ENCODE results near the gene PKIB. TPM values are rescaled to one million over a fixed set of nuclear protein-coding genes. Genes with fewer than 3 reads are reported as not detected.

Gene PKIB, protein sequence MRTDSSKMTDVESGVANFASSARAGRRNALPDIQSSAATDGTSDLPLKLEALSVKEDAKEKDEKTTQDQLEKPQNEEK
- total RNA-seq (1 to 10 TPM; 1.8 to 2.5 TPM), polyA plus RNA-seq (10 to 100 TPM in 1 of 2 donors, 1 to 10 TPM in 1; 1.4 to 14.4 TPM)
- long read RNA-seq, donor 1, partial matches to known transcripts: 0 of 1 reads
- long read RNA-seq, donor 1, other reads (novel, unspliced or antisense): 0 of 1 reads
- long read RNA-seq, donor 2: 0 reads

DNA sequence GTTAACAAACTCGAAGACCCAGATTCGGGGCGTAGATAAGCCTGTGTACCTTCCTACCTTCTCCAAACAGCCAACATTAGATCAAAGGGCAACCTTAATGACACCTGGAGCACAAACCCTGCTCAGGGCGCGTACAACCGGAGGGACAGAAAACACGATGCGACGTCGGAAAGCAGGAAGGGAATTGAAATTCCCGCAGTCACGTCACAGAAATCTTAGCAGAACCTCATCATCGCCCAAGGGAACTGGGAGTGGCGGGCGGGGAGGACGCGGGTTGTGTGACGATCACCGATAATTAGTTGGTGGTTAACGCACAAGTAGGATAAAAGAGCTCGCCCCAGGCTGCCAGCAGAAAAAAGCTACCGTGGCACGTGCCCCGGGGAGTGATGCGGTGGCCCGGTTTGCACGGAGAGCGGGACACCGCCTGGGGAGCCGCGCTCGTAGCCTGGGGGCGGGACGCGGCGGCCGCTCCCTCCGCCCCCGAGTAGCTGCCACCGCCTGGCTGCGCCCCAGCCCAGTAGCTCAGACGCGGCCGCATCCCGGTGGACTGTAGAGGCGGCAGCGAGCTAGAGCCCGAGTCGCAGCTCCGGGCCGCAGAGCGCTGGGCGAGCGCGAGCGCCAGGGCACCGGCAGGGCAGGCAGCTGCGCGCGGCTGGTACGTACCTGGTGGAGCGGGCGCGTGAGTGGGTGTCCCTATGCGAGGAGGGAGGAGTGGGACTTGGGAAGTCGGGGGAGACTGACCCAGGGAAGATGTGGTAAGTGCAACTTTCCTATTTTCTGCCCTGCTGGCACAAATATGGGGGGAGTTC is at the start of gene PKIB:
Gene PKIB, plus strand, starts transcription at position 525 of the 809 bp plus-strand sequence. CDS start 107,390 bp downstream, outside the sequence.
- Histone ChIP-seq H3K4me1 (ENCODE audit: control insufficient read depth in 1 of 2, insufficient read depth in 2 of 2, low read length in 2 of 2) (no peaks in the 10 kb centered on the region), H3K36me3 (ENCODE audit: control insufficient read depth in 1 of 2, insufficient read depth in 2 of 2, low read length in 1 of 2) (no peaks in the 10 kb centered on the region), H3K27me3 (ENCODE audit: control insufficient read depth in 1 of 2, insufficient read depth in 2 of 2, low read length in 1 of 2) (no peaks in the 10 kb centered on the region), H3K4me3 (ENCODE audit: low read length in 2 of 2) (peak within 1 kb of the TSS; percentile 20 to 27), H3K9me3 (ENCODE audit: control insufficient read depth, low read length) (no peaks in the 10 kb centered on the region), H3K27ac (ENCODE audit: low read depth in 1 of 2, low read length in 2 of 2) (no peak within 1 kb of the TSS)
- 3% methylated on average over 63 to 66 of the region's 66 CpGs for WGBS, 2 donors
- DNase-seq (peak; percentile 79 to 87), ATAC-seq (ENCODE audit: low FRiP score) (peak; percentile 88)
- intact Hi-C loops (cut with DNase I): no loop called here

DNA sequence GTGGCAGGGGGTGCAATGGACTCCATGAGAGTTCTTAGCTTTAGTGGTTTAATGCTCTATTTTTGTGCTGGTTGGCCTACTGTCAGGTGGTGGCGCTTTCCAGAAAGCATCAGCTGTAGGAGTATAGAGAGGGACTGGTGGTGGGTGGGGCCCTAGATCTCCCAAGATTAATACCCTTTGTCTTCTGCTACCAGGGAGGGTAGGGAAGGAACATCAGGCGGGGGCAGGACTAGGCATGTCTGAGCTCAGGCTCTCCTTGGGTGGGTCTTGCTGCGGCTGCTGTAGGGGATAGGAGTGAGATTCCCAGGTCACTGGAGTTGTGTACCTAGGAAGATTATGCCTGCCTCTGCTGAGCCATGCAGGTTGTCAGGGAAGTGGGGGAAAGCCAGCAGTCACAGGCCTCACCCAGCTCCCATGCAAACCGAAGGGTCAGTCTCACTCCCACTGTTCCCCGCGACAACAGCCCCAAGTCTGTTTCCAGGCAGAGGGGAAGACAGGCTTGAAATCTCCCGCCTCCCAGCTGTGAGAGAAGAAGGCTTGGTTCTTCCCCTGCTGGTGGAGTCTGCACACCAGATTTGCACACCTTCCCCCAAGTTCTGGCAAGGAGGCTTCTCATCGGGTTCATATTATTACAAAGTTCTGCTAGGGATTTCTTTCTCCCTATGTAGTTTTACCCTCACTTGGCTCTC is 46.7 kb upstream of the PKIB start:
- H3K27ac ChIP-seq (ENCODE audit: low read depth in 1 of 2, low read length in 2 of 2): no peak overlapping the region
- ATAC-seq (ENCODE audit: low FRiP score): no peak
- no peaks in the 10 kb centered on the region for H3K4me1 ChIP-seq (ENCODE audit: control insufficient read depth in 1 of 2, insufficient read depth in 2 of 2, low read length in 2 of 2)
- H3K9me3 ChIP-seq (ENCODE audit: control insufficient read depth, low read length): peaks cover 8% of the 10 kb centered on the region
- DNase-seq: no peak
- no peak overlapping the region for H3K4me3 ChIP-seq (ENCODE audit: low read length in 2 of 2)
- intact Hi-C loops (cut with DNase I): no loop called here
- H3K36me3 ChIP-seq (ENCODE audit: control insufficient read depth in 1 of 2, insufficient read depth in 2 of 2, low read length in 1 of 2): no peaks in the 10 kb centered on the region
- H3K27me3 ChIP-seq (ENCODE audit: control insufficient read depth in 1 of 2, insufficient read depth in 2 of 2, low read length in 1 of 2): no peaks in the 10 kb centered on the region
- 87 to 90% methylated on average over 8 of the region's 8 CpGs for WGBS, 2 donors

GRCh38 chr6:122564230-122564629 is 46.0 kb upstream of the PKIB start:
- H3K36me3 ChIP-seq (ENCODE audit: control insufficient read depth in 1 of 2, insufficient read depth in 2 of 2, low read length in 1 of 2): no peaks in the 10 kb centered on the region
- H3K27ac ChIP-seq (ENCODE audit: low read depth in 1 of 2, low read length in 2 of 2): no peak overlapping the region
- intact Hi-C loops (cut with DNase I): no loop called here
- H3K4me3 ChIP-seq (ENCODE audit: low read length in 2 of 2): no peak overlapping the region
- no peak for ATAC-seq (ENCODE audit: low FRiP score)
- no peaks in the 10 kb centered on the region for H3K27me3 ChIP-seq (ENCODE audit: control insufficient read depth in 1 of 2, insufficient read depth in 2 of 2, low read length in 1 of 2)
- no peak for DNase-seq
- H3K4me1 ChIP-seq (ENCODE audit: control insufficient read depth in 1 of 2, insufficient read depth in 2 of 2, low read length in 2 of 2): no peaks in the 10 kb centered on the region
- peaks cover 12% of the 10 kb centered on the region for H3K9me3 ChIP-seq (ENCODE audit: control insufficient read depth, low read length)
- WGBS, 2 donors: 80 to 86% methylated on average over 3 of the region's 3 CpGs

GRCh38 chr6:122565708-122566107 is 44.5 kb upstream of the PKIB start:
- Histone ChIP-seq H3K27me3 (ENCODE audit: control insufficient read depth in 1 of 2, insufficient read depth in 2 of 2, low read length in 1 of 2) (no peaks in the 10 kb centered on the region), H3K27ac (ENCODE audit: low read depth in 1 of 2, low read length in 2 of 2) (no peak overlapping the region), H3K4me1 (ENCODE audit: control insufficient read depth in 1 of 2, insufficient read depth in 2 of 2, low read length in 2 of 2) (no peaks in the 10 kb centered on the region), H3K9me3 (ENCODE audit: control insufficient read depth, low read length) (peaks cover 14% of the 10 kb centered on the region), H3K36me3 (ENCODE audit: control insufficient read depth in 1 of 2, insufficient read depth in 2 of 2, low read length in 1 of 2) (no peaks in the 10 kb centered on the region), H3K4me3 (ENCODE audit: low read length in 2 of 2) (no peak overlapping the region)
- ATAC-seq (ENCODE audit: low FRiP score) (no peak), DNase-seq (no peak)
- intact Hi-C loops (cut with DNase I): no loop called here

DNA sequence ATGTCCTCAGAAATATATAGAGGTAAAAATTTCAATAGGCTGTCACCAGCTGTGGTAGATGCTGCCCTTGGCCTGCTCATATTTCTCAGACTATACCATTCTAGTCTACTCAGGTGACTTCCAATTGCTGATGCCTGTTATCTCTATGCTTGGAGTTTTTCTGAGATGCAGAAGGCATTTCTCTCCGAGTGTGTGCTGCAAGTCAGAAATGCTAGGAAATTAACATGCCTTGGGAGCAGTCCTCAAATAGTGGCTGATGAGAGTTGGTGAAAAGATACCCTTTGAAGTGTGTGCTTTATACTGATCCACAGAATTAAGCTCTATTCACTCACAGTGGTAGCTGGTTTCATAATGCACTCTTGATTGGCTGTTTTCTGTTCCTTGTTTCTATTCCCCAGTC is 43.2 kb upstream of the PKIB start:
- no peaks in the 10 kb centered on the region for H3K27me3 ChIP-seq (ENCODE audit: control insufficient read depth in 1 of 2, insufficient read depth in 2 of 2, low read length in 1 of 2)
- 66 to 70% methylated on average over 1 of the region's 1 CpG for WGBS, 2 donors
- no peak overlapping the region for H3K27ac ChIP-seq (ENCODE audit: low read depth in 1 of 2, low read length in 2 of 2)
- intact Hi-C loops (cut with DNase I): no loop called here
- H3K36me3 ChIP-seq (ENCODE audit: control insufficient read depth in 1 of 2, insufficient read depth in 2 of 2, low read length in 1 of 2): no peaks in the 10 kb centered on the region
- DNase-seq (no peak), ATAC-seq (ENCODE audit: low FRiP score) (no peak)
- peaks cover 14% of the 10 kb centered on the region for H3K9me3 ChIP-seq (ENCODE audit: control insufficient read depth, low read length)
- H3K4me3 ChIP-seq (ENCODE audit: low read length in 2 of 2): no peak overlapping the region
- no peaks in the 10 kb centered on the region for H3K4me1 ChIP-seq (ENCODE audit: control insufficient read depth in 1 of 2, insufficient read depth in 2 of 2, low read length in 2 of 2)

GRCh38 chr6:122568350-122568749 is 41.9 kb upstream of the PKIB start:
- Histone ChIP-seq H3K27ac (ENCODE audit: low read depth in 1 of 2, low read length in 2 of 2) (no peak overlapping the region), H3K27me3 (ENCODE audit: control insufficient read depth in 1 of 2, insufficient read depth in 2 of 2, low read length in 1 of 2) (no peaks in the 10 kb centered on the region), H3K4me3 (ENCODE audit: low read length in 2 of 2) (no peak overlapping the region), H3K36me3 (ENCODE audit: control insufficient read depth in 1 of 2, insufficient read depth in 2 of 2, low read length in 1 of 2) (no peaks in the 10 kb centered on the region), H3K4me1 (ENCODE audit: control insufficient read depth in 1 of 2, insufficient read depth in 2 of 2, low read length in 2 of 2) (no peaks in the 10 kb centered on the region), H3K9me3 (ENCODE audit: control insufficient read depth, low read length) (peaks cover 12% of the 10 kb centered on the region)
- DNase-seq (no peak), ATAC-seq (ENCODE audit: low FRiP score) (no peak)
- intact Hi-C loops (cut with DNase I): no loop called here

GRCh38 chr6:122568797-122569221 is 41.4 kb upstream of the PKIB start:
- no peak for DNase-seq
- Histone ChIP-seq H3K4me3 (ENCODE audit: low read length in 2 of 2) (no peak overlapping the region), H3K36me3 (ENCODE audit: control insufficient read depth in 1 of 2, insufficient read depth in 2 of 2, low read length in 1 of 2) (no peaks in the 10 kb centered on the region), H3K9me3 (ENCODE audit: control insufficient read depth, low read length) (peaks cover 8% of the 10 kb centered on the region), H3K27me3 (ENCODE audit: control insufficient read depth in 1 of 2, insufficient read depth in 2 of 2, low read length in 1 of 2) (no peaks in the 10 kb centered on the region), H3K27ac (ENCODE audit: low read depth in 1 of 2, low read length in 2 of 2) (no peak overlapping the region), H3K4me1 (ENCODE audit: control insufficient read depth in 1 of 2, insufficient read depth in 2 of 2, low read length in 2 of 2) (no peaks in the 10 kb centered on the region)
- 59 to 63% methylated on average over 3 of the region's 3 CpGs for WGBS, 2 donors
- intact Hi-C loops (cut with DNase I): no loop called here
- ATAC-seq (ENCODE audit: low FRiP score): no peak

DNA sequence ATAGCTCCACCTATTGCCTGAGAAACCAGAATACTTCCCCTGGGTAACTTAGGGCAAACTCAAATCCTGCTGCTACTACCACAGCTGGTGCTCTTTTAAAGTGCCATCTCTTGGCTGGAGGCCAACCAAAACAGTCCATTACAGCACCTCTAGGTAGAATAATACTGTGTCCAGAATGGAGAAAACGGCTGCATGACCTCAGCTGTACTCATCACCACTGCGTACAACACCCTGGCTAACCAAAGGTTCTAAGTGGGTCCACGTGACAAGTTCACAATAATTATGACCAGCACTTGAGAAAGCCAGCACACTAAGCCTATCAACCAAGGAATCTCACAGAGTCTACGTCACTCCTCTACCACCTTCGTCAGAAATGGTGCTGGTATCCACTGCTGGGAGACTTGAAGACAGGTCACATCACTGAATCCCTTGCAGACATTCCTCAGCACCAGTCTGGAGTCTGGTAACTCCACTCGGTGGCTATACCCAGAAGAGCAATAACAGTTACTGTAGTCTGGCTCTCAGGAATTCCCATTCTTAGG is 40.9 kb upstream of the PKIB start:
- no peaks in the 10 kb centered on the region for H3K36me3 ChIP-seq (ENCODE audit: control insufficient read depth in 1 of 2, insufficient read depth in 2 of 2, low read length in 1 of 2)
- DNase-seq: no peak
- no peaks in the 10 kb centered on the region for H3K4me1 ChIP-seq (ENCODE audit: control insufficient read depth in 1 of 2, insufficient read depth in 2 of 2, low read length in 2 of 2)
- H3K4me3 ChIP-seq (ENCODE audit: low read length in 2 of 2): no peak overlapping the region
- intact Hi-C loops (cut with DNase I): no loop called here
- H3K27ac ChIP-seq (ENCODE audit: low read depth in 1 of 2, low read length in 2 of 2): no peak overlapping the region
- WGBS, 2 donors: 73 to 81% methylated on average over 6 of the region's 6 CpGs
- peaks cover 8% of the 10 kb centered on the region for H3K9me3 ChIP-seq (ENCODE audit: control insufficient read depth, low read length)
- H3K27me3 ChIP-seq (ENCODE audit: control insufficient read depth in 1 of 2, insufficient read depth in 2 of 2, low read length in 1 of 2): no peaks in the 10 kb centered on the region
- no peak for ATAC-seq (ENCODE audit: low FRiP score)

Measured in aorta (tissue), 5 donors.